Hematopoietic multipotent progenitor cell treated with erythropoietin and hydrocortisone succinate and interleukin-3 and kit ligand, for 15 days (in vitro differentiated cells): Measurements from ENCODE around the gene GLP1R.

Experiments
- DNase-seq: peaks from one replicate; pipeline ENCODE4 v3.0.0-alpha.2; 2015; ENCODE audit warnings: low spot score

Gene GLP1R

DNA sequence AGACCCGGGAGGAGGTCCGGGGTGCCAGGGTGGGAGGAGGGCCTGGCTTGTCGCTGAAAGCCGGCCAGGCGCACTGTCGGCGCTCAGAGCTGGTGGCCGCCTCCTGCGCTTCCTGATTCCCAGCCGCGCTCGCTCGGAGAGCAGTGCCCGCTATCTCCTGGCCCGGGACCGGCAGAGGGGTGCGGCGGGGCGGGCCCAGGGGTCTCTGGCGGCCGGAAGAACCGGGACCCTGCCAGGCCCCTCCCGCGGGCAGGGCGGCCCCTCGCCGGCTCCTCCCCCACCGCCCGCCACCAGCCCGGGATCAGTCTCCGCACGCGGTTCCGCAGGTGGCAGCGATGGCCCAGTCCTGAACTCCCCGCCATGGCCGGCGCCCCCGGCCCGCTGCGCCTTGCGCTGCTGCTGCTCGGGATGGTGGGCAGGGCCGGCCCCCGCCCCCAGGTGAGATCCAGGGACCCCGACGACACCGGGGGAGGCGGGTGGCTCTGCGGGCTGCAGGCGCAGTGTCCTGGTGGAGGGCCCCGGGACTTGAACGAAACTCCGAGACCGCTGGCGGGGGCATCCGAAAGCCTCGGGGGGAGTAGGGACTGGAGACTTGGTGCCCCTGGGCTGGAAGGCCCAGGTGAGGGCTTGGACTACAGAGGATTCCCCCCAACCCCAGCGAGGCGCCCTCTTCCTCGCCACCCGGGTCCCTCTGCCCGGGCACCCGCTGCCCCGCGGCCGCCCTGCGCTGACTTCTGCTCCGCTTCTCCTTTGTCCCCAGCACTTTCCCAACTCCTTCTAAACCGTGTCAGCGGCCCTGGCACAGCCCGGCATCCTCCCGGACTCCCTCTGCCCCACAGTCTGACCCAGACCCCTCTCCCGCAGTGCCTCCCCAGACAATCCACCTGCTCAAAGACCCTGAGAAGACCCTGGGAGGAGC, at the start of gene GLP1R:
Gene GLP1R, plus strand, starts transcription at position 301 of the 919 bp plus-strand sequence. Its CDS starts 60 bp downstream, at position 361.
- DNase-seq, result no peak

DNA sequence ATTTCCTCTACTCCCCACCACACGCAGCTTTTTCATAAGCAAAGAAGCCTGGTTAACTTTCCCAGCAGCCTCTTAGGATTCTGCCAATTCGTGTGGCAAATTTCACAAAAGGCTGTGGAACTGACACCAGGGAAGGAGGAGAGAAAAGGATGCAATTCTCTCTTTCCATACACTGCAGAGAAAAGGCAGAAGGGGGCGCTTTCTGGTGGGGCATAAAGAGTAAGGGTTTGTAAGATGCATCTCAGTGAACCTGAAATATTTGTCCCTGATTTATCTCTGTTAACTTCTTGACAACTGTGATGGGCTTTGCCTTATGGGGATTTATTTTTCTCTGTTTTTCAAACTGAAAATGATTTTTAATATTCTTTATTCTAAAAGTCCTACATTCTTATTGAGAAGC, 45.5 kb upstream of the GLP1R start:
- DNase-seq, result no peak

DNA sequence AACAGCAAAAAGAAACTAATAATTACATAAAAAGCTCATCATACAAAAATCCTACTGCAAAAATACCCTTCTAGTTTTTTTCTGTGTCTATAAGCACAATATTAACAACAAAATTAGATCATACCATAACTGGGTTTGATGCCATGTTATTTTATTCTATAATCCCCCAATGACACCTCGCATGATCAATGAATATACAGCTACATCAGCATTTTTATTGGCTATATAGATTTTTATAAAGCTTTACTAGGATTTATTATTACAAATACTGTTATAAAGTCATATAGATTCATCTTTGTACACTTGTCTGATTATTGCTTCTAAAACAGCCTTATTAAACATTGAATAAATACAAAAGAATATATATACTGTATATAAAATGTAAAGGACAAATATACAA, 45.1 kb upstream of the GLP1R start:
- DNase-seq, result no peak

DNA sequence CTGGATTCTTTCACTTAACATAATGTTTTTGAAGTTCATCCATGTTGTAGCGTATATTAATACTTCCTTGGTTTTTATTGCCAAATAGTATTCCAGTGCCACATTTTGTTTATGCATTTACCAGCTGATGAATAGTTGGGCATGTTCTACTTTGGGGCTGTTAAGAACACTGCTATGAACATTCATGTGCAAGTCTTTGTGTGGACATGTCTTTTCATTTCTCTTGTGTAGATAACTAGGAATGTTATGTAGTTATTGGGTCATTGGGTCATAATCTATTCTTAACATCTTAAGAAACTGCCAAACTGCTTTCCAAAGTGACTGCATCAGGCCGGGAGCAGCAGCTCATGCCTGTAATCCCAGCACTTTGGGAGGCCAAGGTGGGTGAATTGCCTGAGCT, 43.8 kb upstream of the GLP1R start:
- no peak for DNase-seq

GRCh38 chr6:39005774-39006173, 42.8 kb upstream of the GLP1R start:
- DNase-seq, result no peak

DNA sequence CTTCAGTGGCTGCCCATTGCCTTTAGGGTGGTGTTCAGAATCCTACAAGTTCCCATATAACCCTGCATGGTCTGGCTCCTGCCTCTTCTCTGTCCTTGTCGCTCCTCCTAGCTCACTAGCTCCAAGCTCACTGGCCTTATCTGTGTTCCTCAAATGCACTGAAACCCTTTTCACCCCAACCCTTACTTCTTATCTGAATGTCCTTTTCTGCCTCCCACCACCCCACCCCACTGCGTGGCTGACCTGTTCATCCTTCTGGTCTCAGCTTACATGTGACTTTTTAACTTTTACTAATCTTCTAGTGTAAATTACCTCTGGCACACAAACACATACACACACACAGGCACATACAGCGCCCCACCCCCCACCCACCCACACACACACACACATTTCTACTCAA, 41.0 kb upstream of the GLP1R start:
- peak; percentile 6 for DNase-seq

GRCh38 chr6:39008737-39009136, 39.8 kb upstream of the GLP1R start:
- no peak for DNase-seq

DNA sequence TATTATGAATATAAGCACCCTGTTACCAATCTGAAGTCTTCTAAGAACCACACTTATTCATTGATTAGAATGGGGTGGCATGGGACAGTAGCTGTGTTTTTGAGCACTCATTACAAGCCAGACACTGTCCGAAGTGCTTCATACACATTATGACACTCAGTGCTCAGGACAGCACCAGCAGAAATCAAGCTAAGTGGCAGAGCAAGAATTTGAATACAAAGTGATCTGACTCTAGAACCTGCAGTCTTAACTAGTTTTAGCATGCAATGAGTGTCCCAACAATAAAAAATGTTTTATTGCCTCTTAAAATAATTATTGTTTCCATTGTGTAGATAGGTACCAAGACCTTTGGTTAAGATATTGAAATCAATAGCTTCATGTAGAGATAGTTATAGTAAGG, 39.1 kb upstream of the GLP1R start:
- no peak for DNase-seq

DNA sequence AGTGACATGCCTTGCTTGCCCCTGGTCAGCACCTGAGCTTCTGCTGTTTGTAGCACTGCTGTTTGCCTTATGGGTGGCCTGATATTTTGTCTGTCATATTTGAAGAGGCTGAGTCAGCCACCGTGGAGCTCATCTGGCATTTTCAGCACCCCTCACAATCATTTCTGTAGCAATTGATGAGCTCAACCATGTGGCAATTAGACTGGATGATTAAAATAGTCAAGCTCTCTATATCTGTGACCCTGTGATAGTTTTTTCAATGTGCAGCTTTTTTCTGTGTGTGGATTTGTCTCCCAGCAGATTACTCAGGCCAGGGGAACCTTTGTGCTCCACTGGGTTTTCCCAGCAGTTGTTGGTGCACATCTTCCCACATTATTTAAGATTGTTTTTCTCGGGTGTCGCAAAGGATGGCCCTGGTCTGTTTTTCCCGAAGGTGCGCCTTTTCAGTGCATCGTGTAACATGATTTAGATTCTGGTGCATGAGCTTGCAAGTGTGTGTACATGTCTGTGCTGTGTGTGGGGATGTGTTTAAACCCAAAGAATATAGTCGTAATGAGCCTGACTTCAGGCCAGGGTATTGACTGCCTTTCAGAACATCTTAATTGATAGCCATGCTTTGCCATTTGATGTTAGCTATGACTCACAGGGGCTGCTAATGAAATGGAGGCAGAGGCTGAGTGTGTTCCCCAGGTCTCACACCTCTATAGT, 31.6 kb upstream of the GLP1R start:
- no peak for DNase-seq

DNA sequence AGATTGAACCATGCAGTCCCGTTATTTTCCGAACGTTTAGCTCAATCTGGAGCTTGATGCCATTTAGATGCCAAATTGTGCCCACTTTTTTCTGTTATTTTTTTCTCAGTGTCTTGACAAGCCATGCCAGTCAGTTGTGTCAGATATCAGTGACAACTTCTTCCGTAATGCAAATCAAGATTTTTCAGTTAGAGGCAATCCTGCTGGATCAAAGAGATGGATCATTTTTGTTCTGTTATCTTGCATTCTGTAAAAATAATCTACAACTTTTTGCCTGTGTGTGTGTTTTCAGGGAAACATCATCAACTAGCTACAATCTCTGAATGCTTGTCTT, 31.1 kb upstream of the GLP1R start:
- DNase-seq, result no peak

DNA sequence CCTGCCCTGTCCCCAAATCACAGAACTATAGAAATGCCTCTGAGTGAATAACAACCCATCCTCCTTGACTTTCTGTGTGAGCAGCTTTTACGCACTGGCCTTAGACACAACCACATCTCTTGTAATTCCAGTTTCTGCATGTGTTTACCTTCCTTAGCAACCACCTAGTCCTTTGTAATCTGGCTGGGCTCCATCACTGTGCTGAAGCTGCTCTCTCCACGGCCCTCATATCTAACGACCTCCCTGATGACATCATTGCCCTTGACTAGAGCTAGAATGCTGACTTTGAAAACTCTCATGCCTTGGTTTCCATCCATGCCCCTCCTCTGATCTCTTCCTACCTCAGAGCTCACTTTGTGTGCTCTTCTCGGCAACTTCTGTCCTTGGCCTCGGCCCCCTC, 30.5 kb upstream of the GLP1R start:
- DNase-seq, result no peak

DNA sequence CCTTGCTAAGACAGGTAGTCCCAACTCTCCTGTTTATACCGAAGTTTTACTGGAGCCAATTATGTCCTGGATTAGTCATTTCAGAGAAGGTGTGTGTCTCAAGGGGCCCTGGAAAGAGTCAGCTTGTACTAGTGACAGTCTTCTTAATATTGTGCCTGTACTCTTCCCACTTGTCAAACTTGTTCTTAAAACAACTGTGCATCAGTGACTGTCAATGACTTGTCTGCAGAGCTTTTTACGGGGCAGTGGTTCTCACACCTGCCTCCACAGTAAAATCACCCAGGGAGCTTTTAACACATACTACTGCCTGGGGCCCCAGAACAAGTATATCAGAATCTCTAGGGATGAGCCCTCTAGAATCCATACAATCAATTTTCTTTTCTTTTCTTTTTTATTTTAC, 28.4 kb upstream of the GLP1R start:
- DNase-seq, result no peak

DNA sequence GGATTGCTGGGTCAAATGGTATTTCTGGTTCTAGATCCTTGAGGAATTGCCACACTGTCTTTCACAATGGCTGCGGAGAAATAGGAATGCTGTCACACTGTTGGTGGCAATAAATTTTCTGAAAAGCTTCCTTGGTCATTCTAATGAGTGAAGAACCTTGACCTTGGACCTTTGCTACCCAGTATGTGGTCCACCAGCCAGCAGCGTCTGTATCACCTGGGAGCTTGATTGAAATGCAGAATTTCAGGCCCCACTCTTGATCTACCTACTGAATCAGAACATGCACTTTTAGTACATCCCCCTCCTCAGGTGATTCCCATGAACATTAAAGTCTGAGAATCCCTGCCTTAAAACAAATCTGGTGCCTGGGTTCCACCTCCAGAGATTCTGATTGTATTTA, 27.5 kb upstream of the GLP1R start:
- DNase-seq, result no peak

DNA sequence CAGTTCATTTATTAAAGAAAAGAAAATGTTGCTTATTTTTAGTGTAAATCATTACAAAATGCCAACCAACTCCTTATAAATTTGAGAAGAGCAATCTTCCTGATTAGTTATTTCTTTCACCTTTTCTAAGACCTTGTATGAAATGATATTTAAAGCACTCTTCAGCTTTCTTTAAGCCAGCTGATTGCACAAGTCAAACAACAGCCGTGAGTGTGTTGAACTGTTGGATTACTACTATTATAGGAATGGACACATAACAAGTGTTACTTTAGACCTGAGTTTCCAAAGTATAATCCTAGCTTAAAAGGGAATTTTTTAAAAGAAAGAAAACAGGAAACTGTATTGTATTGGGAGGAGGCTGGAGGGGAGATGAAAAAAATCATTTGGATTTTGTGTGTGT, 26.8 kb upstream of the GLP1R start:
- DNase-seq, result no peak

DNA sequence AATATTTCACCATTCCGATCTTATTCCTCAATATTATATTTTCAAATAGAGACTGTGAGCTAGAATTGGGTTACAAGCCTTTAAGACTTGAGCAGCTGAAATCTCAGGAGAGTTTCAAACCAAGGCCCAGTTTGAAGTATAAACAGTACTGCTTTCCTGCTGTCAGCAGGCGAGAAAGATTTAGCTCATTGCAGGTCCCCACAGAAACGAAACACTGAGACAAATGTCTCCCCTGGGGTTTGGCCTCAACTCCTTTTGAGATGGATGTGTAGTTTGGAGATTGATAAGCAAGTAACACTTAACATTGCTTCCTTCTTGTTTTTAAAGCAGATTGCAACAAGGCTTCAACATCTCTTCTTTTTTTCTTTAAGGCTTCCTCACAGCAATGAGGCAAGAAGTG, 22.4 kb upstream of the GLP1R start:
- DNase-seq, result no peak

DNA sequence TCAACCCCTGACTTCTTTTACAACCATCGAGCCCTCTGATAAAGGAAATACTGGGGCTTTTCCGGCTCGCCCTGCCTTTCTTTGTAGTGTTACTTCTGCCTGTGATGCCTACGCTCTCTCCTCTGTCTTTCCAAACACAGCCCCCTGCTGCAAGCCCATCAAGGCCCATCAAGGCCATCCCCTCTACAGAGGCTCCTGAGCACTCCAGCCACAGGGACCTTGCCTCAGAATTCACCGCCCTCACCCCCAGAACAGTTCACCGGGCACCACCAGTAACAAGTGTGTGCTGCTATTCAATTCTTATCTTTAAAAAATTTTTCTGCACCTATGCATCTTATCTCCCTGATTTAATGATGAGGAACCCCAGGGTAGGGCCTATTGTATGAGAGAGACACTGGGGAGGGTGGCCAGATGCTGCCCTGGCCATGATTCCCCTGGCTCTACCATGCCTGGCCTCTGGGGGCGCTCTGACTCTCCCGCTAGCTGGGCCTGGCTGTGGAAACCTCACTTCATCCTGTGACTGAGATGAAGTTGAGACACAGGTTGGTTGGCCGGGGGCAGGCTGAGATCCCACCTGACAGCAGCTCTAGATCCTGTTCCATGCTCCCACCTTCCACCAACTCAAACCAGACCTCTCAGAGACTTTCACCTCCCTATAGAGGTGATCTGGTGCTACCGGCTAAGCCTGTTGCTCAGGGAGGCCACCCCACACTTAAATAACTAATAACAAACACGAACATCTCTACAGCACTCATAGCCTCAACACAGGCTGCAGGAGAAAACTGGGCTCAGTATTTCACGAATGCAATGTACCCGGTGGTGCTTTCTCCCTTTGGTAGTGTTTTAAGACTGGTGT, 19.2 kb upstream of the GLP1R start:
- peak; percentile 35 for DNase-seq

DNA sequence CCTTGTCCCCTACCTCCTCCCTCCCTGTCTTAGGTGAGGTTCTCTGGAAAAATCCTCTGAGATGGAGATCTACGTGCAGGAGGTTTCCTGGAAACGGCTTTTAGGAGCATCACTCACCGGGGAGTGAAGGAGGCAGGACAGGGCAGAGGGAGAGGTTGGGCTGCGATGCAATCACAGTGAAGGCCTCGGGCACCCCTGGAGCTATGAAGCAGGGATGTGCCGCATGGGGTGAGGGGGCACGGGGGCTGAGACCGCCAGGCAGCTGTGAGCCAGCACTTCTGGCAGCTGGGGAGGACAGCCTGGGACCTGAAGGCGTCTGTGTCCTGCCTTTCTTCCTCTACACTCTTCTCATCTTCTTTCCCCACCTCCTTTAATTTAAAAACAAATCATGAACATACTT, 12.9 kb upstream of the GLP1R start:
- DNase-seq, result no peak

DNA sequence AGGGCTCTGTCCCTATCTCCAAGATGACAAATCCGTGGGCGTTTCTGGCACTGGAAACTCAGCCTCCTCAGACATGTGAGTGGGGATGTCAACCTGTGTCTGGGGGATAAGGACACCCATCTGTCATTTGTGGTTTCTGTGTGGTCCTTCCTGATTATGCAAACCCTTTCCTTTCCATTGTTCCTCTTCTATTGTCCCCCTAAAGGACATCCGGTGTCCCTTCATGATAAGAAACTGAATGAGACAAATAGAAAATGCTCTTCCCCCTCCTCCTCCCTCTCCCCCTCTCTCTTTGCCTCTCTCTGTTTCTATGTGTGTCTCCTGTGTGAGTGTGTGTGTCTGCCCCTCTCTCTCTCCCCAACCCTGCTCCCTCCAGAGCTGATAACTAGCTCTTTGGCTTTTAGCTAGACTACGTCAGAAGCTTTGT, 11.5 kb upstream of the GLP1R start:
- DNase-seq, result no peak

DNA sequence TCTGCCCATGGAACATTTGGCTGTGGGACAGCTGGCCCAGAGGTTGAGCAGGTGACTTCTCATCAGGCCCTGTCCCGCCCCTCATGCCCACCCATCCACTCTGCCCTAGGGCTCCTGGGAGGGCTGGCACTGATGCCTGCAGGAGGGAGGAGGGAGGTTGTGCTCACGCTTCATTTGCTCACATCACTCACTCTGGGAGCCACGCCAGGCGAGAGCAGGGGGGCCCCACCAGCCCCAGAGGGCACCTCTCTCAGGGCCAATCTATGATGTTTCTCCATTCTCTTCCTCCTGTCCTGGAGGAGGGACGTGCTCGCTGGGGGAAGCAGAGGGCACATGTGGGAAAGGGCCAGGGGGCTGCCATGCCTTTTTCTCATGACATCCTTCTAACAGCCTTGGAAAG, 10.9 kb upstream of the GLP1R start:
- DNase-seq, result no peak

- DNase-seq, result no peak
These were observed 8.4 kb upstream of the GLP1R start for GRCh38 chr6:39040080-39040673.

DNA sequence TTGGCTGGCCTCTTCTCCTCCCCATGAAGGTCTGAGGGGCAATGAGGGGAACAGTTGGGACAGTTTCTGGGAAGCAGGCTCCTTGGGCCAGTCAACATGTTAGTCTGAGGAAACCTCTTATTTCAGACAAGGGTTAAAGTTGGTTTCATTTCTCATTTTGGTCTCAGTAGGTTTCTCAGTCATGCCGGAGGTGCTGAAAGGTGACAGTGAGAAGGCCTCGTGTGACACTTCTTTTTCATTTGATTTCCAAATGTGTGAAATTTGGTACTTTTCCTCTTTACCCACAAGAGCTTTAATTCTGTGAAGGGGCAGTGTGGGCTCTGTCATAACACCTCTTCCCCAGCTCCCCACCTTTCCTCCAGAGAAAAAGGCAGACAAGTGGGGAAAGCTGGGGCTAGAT, 7.5 kb upstream of the GLP1R start:
- no peak for DNase-seq

- DNase-seq, result no peak
These were observed 4.8 kb upstream of the GLP1R start for GRCh38 chr6:39043776-39044175.
